NCI-H146 treated with DMSO at 0.1 percent for 48 hours (cell line): ENCODE data around the gene MED26.

Experiments
- DNase-seq: peaks from one replicate; lab custom pipeline; 2025; ENCODE audit not compliant: unreplicated experiment; lab: John Stamatoyannopoulos, UW

The MED26 gene

GRCh38 chr19:16542045-16542909 lies 85.7 kb downstream of the MED26 start, which contains the start of gene CHERP:
Gene CHERP, minus strand, starts transcription at chr19:16542437. Its CDS starts 59 bp downstream, at chr19:16542378.
- peak; percentile 92 for DNase-seq

- DNase-seq: no peak
Observed at GRCh38 chr19:16541526-16542044, 86.4 kb downstream of the MED26 start.

- DNase-seq: no peak
Observed at GRCh38 chr19:16540948-16541347, 87.1 kb downstream of the MED26 start.

- DNase-seq: no peak
Observed at GRCh38 chr19:16537111-16537510, 90.9 kb downstream of the MED26 start.

- DNase-seq: no peak
Observed at GRCh38 chr19:16536130-16536529, 91.9 kb downstream of the MED26 start.

GRCh38 chr19:16535381-16535780 lies 92.6 kb downstream of the MED26 start:
- no peak for DNase-seq

GRCh38 chr19:16532440-16533234 lies 95.4 kb downstream of the MED26 start:
- DNase-seq: no peak

GRCh38 chr19:16531380-16531669 lies 96.7 kb downstream of the MED26 start:
- no peak for DNase-seq

- no peak for DNase-seq
Observed at GRCh38 chr19:16530540-16531379, 97.2 kb downstream of the MED26 start.

GRCh38 chr19:16529466-16530144 lies 98.4 kb downstream of the MED26 start:
- no peak for DNase-seq

GRCh38 chr19:16527971-16528521 lies 100.0 kb downstream of the MED26 start:
- DNase-seq: no peak

- no peak for DNase-seq
Observed at GRCh38 chr19:16527334-16527935, 100.6 kb downstream of the MED26 start.

- no peak for DNase-seq
Observed at GRCh38 chr19:16525751-16526481, 102.1 kb downstream of the MED26 start.

- no peak for DNase-seq
Observed at GRCh38 chr19:16524991-16525734, 102.8 kb downstream of the MED26 start.
